NT2/D1 (cell line): ENCODE data around the gene NPAS3.

Experiments used
- DNase-seq: peaks from one replicate; pipeline ENCODE4 v3.0.0-alpha.2; 2011; ENCODE audit warnings: low read depth, low spot score
- H3K27me3 ChIP-seq: 2 replicates; pipeline ENCODE4 v1.6.0; 2011; ENCODE audit warnings: mild to moderate bottlenecking; ENCODE audit not compliant: insufficient read length, insufficient read depth
- H3K36me3 ChIP-seq: 2 replicates; pipeline ENCODE4 v1.6.1; 2011; ENCODE audit warnings: mild to moderate bottlenecking, low read length, mixed read lengths; ENCODE audit not compliant: insufficient read depth, insufficient read length
- H3K4me1 ChIP-seq: 2 replicates; pipeline ENCODE4 v1.5.1; 2011; ENCODE audit not compliant: insufficient read depth, insufficient read length
- H3K4me3 ChIP-seq: 2 replicates; pipeline ENCODE4 v1.5.1; 2011; ENCODE audit warnings: low read depth; ENCODE audit not compliant: insufficient read length
- H3K9ac ChIP-seq: 2 replicates; pipeline ENCODE4 v1.6.0; 2011; ENCODE audit warnings: low read depth; ENCODE audit not compliant: insufficient read length
- H3K9me3 ChIP-seq: 2 replicates; pipeline ENCODE4 v1.5.1; 2011; ENCODE audit warnings: mild to moderate bottlenecking, low read length; ENCODE audit not compliant: insufficient read depth
- SUZ12 ChIP-seq: IDR thresholded peaks from 2 replicates; pipeline ENCODE4 v1.6.1; 2011; ENCODE audit not compliant: insufficient read length, insufficient read depth; ENCODE audit errors: extremely low read depth
- YY1 ChIP-seq: IDR thresholded peaks from 2 replicates; pipeline ENCODE4 v1.6.1; 2011; ENCODE audit not compliant: insufficient read length, insufficient read depth
- ZNF274 ChIP-seq: IDR thresholded peaks from 2 replicates; pipeline ENCODE4 v1.6.1; 2011; ENCODE audit warnings: mild to moderate bottlenecking, low read depth, low read length

NPAS3 gene

DNA sequence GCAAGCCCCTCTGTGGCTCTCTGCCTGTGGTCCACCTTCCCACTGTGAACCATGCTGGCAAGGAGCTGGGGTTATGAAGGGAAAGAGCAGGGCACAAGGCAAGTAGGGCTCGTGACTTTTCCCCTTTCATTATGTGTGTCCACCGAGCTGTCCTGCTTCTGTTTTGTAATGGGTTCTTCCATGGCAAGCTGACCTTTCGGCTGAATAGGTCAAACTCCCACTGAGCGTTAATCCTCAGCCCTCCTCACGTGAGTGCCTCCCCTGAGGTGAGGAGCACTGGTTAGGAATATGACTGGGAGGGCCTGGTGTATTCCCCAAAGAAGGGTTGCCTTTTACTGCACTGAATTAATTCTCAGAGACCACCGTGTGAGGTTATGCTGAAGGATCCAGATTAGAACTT, 424.3 kb downstream of the NPAS3 start:
- no peak overlapping the region for H3K9ac ChIP-seq
- no peaks in the 10 kb centered on the region for H3K4me1 ChIP-seq
- TF ChIP-seq ZNF274 (no peak), SUZ12 (no peak), YY1 (no peak)
- no peaks in the 10 kb centered on the region for H3K27me3 ChIP-seq
- no peak overlapping the region for H3K4me3 ChIP-seq
- H3K36me3 ChIP-seq: no peaks in the 10 kb centered on the region
- H3K9me3 ChIP-seq: no peaks in the 10 kb centered on the region
- no peak for DNase-seq

DNA sequence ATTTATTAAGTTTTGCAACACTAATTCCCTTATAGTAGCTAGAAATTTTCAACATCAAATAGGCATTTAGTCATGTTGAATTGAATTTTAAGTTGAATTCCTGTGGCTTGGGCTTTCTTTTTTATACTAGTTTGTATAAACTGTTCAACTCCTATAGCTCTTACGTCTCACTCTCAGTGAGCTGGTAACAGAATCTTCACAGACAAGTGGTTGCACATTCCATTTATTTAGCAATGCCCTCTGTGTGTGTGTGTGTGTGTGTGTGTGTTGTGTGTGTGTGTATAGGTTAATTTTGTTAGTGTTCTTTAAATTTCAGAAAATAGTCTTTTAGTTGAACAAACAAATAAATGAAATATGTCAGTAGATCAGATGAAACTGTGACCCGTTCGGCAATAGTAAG, 425.0 kb downstream of the NPAS3 start:
- H3K9me3 ChIP-seq: no peaks in the 10 kb centered on the region
- DNase-seq: no peak
- H3K4me3 ChIP-seq: no peak overlapping the region
- no peak overlapping the region for H3K9ac ChIP-seq
- H3K27me3 ChIP-seq: no peaks in the 10 kb centered on the region
- TF ChIP-seq YY1: no peak
- TF ChIP-seq SUZ12: no peak
- TF ChIP-seq ZNF274: no peak
- no peaks in the 10 kb centered on the region for H3K36me3 ChIP-seq
- H3K4me1 ChIP-seq: no peaks in the 10 kb centered on the region

GRCh38 chr14:33364466-33364865, 425.8 kb downstream of the NPAS3 start:
- H3K9ac ChIP-seq: no peak overlapping the region
- H3K4me3 ChIP-seq: no peak overlapping the region
- no peaks in the 10 kb centered on the region for H3K36me3 ChIP-seq
- H3K4me1 ChIP-seq: no peaks in the 10 kb centered on the region
- TF ChIP-seq YY1 (no peak), ZNF274 (no peak), SUZ12 (no peak)
- no peaks in the 10 kb centered on the region for H3K9me3 ChIP-seq
- H3K27me3 ChIP-seq: no peaks in the 10 kb centered on the region
- no peak for DNase-seq

- H3K36me3 ChIP-seq: no peaks in the 10 kb centered on the region
- no peak overlapping the region for H3K4me3 ChIP-seq
- no peaks in the 10 kb centered on the region for H3K27me3 ChIP-seq
These were observed 430.4 kb downstream of the NPAS3 start for GRCh38 chr14:33369041-33369440.

GRCh38 chr14:33369972-33370371, 431.3 kb downstream of the NPAS3 start:
- H3K36me3 ChIP-seq: no peaks in the 10 kb centered on the region
- no peaks in the 10 kb centered on the region for H3K27me3 ChIP-seq
- TF ChIP-seq YY1 (no peak), SUZ12 (no peak), ZNF274 (no peak)
- H3K9ac ChIP-seq: no peak overlapping the region
- H3K9me3 ChIP-seq: no peaks in the 10 kb centered on the region
- no peaks in the 10 kb centered on the region for H3K4me1 ChIP-seq
- H3K4me3 ChIP-seq: no peak overlapping the region
- DNase-seq: no peak

More at GRCh38 chr14:33369041-33369440, 430.4 kb downstream of the NPAS3 start:
- no peak overlapping the region for H3K9ac ChIP-seq
- TF ChIP-seq YY1 (no peak), SUZ12 (no peak), ZNF274 (no peak)
- DNase-seq: no peak
- H3K4me1 ChIP-seq: no peaks in the 10 kb centered on the region
- H3K9me3 ChIP-seq: no peaks in the 10 kb centered on the region

DNA sequence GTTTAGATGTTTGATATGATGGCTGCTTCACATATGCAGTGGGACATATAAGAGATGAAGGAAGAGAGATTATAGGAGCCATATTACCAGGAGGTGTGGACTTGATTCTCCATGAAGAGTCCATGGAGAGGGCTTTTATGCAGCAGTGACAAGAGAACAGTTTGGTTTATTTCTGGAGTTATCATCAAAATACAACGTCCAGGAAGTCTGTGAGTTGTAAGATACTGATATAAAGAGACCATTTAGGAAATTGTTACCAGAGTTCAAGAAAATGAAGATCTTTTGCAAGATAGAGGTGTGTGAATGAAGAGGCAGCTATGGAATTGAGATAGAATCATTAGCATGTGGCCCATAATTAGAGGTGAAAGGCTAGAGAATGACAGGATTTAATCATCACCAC, 431.7 kb downstream of the NPAS3 start:
- no peak for TF ChIP-seq YY1
- TF ChIP-seq SUZ12: no peak
- TF ChIP-seq ZNF274: no peak
- Histone ChIP-seq H3K36me3 (no peaks in the 10 kb centered on the region), H3K27me3 (no peaks in the 10 kb centered on the region), H3K9ac (no peak overlapping the region), H3K4me1 (no peaks in the 10 kb centered on the region), H3K4me3 (no peak overlapping the region), H3K9me3 (no peaks in the 10 kb centered on the region)
- DNase-seq: no peak

DNA sequence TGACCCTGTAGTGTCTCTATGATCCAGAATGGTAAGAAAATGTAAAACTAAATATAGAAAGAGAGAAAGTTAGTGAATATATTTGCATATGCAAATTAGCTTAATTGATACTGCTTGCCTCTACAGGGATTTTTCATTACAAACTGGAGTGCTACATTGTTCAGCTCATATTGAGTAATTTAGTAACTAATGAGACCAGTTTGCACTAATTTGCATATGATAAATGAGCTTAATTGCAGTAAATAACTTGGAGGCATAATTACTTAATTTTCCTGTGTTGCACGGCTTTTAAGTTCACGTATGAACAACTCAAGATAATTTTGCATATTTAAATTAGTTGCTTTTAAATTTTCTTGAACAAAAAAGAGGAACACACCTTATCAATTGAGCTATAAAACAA, 436.5 kb downstream of the NPAS3 start:
- H3K4me1 ChIP-seq: no peaks in the 10 kb centered on the region
- no peak overlapping the region for H3K4me3 ChIP-seq
- DNase-seq: no peak
- no peaks in the 10 kb centered on the region for H3K27me3 ChIP-seq
- no peaks in the 10 kb centered on the region for H3K36me3 ChIP-seq
- no peak overlapping the region for H3K9ac ChIP-seq
- H3K9me3 ChIP-seq: no peaks in the 10 kb centered on the region
- TF ChIP-seq ZNF274: no peak
- no peak for TF ChIP-seq SUZ12
- no peak for TF ChIP-seq YY1

GRCh38 chr14:33375786-33376185, 437.1 kb downstream of the NPAS3 start:
- no peak for DNase-seq
- no peaks in the 10 kb centered on the region for H3K36me3 ChIP-seq
- no peak overlapping the region for H3K9ac ChIP-seq
- H3K4me3 ChIP-seq: no peak overlapping the region
- no peak for TF ChIP-seq YY1
- TF ChIP-seq ZNF274: no peak
- no peak for TF ChIP-seq SUZ12
- no peaks in the 10 kb centered on the region for H3K9me3 ChIP-seq
- H3K4me1 ChIP-seq: no peaks in the 10 kb centered on the region
- H3K27me3 ChIP-seq: no peaks in the 10 kb centered on the region
